ENCODE measurements around the gene L3HYPDH.
A peak's percentile ranks its signal among the peaks of the same experiment; 100 is the strongest.
"Not testable (repeated sequence)": the region's sequence is repeated elsewhere in the genome, so short reads cannot be mapped to it uniquely, and the experiment has no call there.

Gene L3HYPDH

DNA sequence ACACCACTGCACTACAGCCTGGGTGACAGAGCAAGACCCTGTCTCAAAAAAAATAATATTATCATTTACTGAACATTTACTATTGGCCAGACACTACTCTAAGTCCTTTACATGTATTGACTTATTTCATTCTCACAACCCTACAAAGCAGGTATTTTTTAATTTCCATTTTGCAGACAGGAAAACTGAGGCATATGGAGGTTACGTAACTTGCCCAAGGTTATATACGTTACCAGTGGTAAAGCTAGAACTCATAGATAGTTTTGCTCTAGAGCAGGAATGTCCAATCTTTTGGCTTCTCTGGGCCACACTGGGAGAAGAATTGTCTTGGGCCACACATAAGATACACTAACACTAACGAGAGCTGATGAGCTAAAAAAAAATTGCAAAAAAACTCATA, 5.7 kb downstream of the L3HYPDH start:
- no peak for DNase-seq (ENCODE audit: low read depth)

DNA sequence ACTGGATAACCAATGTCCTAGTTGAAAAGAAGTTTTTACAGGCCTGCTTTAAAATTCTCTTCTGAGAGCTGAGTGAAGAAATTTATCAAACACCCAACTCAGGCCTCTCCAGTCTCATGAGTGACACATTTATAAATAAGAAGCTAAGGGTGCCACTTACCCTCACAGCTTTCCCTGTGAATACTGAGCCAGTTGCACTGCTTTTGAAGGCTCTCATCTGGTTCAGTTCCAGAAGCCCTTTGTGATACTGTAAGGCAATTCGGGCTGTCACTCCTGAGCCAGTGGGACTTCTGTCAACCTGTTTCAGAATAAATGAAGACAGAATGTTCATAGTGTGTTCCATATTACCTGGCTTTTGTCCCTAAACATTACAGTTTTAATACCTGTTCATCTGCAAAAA, 8.5 kb downstream of the L3HYPDH start:
- DNase-seq (ENCODE audit: low read depth), result no peak

DNA sequence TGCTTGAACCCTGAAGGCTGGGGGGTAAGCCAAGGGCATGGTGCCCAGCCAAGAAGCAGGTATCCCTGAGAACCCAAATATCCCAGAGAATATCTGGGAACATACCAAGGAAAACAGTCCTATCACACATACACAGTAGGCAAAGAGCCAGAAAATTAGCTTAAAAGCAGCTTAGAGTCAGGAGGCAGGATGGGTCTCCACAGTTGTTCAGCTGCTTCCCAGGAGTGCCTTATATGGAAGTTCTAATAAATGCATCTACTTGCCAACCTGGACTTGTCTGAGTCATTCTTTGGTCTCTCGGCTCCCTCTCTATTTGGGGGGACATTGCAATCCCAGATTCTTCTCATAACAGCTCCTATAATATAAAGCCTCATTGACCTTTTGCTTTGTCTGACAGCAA, 10.0 kb downstream of the L3HYPDH start:
- no peak for DNase-seq (ENCODE audit: low read depth)

DNA sequence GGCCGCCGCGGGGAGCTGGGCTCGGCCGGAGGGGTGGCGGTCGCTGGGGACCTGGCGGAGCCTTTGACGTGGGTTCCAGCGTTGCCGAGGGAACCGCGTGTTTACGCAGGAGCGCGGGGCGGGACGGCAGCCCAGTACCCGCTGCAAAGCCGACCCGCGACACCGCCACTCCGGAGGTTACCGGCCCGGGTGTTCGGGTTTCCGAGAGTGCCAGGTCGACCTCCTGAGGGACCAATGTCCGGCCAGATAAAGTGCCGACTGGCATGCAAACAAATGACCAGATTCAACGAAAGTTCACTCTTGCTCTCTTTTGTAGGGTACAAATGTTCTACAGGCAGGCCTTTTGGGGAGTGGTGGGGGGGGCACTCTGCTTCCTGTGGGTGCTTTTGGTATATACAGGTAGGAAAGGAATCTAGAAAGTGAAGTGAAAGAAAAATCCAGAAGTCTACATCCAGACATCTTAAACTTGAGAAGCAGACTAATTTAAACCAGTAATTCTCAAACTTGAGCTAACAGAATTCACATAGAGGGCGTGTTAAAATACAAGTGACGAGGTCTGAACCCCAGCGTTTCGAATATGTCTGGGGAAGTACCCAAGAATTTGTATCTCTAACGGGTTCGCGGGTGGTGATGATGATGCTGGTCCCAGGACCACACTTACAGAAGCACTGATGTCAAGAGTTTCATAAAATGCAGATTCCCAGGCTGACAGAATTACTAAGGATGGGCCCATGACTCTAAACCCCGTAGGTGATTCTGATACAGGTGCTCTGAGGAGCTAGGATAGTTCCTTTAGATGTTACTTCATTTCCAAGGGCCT, 18.7 kb downstream of the L3HYPDH start, which contains the start of gene GPR135:
TSS of gene GPR135 (minus strand) at position 65 of the 820 bp plus-strand sequence. CDS start 154 bp downstream, outside the sequence.
- DNase-seq (ENCODE audit: low read depth), result no peak

DNA sequence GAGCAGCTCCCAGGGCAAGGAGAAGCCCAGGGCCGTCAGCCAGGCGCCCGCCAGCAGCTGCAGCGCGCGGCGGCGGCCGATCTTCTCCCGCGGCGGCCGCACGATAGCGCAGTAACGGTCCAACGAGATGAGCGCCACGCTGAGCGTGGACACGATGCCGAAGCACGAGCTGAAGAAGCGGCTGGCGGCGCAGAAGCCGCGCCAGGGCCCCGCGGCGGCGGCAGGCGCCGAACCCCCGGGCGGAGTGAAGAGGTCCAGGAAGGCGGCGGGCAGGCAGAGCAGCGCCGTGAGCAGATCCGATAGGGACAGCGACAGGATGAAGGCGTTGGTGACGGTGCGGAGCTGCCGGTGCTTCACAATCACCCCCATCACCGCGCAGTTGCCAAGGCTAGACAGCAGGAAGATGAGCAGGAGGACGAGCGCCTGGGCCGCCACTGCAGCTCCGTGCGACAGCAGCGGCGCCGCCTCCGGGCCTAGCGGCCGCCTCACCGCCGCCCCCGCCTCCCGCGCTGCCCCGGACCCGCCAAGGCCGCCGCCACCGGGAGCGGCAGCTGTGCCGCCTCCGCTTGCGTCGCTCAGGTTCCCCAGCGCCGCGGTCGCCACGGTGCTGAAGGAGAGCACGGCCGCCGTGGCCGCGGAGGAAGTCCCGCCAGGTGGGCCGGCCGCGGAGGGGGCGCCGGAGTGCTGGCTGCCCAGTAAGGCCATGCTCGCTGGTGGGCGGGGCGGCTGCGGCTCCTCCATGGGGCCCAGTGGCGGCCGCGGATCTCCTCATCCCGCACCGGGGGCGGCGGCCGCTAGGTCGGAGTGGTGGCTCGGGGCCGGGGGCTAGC, 19.5 kb downstream of the L3HYPDH start:
- peak; percentile 45 for DNase-seq (ENCODE audit: low read depth)

DNA sequence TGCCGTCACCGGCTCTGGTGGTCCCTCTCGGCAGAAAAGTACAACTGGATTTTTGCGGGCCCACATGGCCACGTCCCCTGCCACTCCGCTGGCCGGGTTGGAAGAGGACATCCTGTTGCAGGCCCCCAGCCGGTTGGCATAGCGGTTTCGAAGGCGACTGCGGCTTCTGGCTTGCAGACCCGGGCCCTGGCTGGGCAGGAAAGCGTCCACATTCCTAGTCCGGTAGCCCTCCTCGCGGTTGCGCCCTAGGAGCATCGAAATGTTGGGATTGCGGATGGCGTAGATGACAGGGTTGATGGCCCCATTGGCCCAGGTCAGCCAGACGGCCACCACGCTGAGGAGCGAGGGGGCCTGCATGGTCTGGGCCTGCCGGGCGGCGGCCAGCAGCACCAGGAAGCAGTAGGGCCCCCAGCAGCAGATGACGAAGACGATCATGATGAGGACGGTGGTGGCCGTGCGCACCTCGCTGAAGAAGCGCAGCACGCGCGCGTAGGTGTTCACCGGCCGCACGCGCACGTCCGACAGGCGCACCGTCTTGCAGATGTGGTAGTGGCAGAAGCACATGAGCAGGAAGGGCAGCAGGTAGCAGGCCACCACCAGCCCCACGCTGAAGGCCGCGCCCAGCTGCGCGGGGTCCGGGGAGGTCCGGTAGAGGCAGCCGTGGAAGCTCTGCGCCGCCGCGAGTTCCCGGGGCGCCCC, 20.3 kb downstream of the L3HYPDH start:
- peak; percentile 13 for DNase-seq (ENCODE audit: low read depth)

DNA sequence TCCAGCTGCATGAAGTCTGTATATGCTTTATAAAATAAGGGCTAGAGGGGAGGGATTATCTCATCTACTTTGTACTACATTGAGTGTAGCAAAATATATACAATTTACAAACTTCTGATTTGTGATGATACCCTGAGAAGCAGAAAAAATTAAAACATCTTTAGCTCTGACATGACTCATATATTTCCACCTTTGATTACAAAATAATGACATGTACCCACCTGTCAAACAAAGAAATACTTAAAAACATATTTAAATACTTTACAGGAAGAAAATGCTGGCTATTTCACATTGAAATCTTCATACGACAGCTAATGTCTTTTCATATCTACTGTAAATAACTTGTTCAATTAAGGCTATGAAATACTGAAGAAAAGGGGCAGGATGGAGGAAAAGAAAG, 22.3 kb downstream of the L3HYPDH start:
- DNase-seq (ENCODE audit: low read depth), result no peak

DNA sequence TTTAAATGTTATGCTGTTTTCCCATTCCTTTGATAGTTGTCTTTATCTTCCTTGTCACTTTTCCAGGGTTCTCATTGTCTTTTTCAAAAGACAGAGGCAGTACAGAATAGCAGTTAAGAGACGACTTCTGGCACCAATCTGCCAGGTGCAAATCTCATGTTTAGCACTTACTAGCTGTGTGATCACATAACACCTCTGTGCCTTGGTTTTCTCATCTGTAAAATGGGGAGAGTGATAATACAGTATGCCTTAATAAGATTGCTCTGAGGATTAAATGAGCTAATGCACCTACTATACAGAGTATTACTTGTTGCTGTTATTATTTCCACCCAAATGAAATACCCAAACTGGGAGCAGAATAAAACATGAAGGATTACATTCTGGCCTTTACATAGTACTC, 23.8 kb downstream of the L3HYPDH start:
- no peak for DNase-seq (ENCODE audit: low read depth)

DNA sequence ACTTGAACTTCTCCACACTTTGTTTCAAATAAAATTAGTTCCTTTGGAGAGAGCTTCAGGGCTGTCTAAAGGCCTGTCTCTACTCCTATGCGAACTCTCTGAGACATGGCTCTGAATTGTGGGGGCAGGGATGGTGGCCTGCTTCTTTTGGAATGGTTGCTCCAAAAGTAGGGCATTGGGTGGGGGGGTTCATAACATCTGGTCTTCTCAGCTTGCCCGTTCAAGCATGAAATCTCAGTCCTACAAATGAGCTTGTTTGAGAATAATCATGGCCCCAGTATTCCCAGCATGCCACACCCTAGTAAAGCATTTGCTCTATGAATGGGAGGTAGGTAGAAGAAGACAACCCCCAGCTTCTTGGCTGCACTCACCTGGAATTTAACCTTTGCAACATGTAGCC, 25.7 kb downstream of the L3HYPDH start:
- no peak for DNase-seq (ENCODE audit: low read depth)

DNA sequence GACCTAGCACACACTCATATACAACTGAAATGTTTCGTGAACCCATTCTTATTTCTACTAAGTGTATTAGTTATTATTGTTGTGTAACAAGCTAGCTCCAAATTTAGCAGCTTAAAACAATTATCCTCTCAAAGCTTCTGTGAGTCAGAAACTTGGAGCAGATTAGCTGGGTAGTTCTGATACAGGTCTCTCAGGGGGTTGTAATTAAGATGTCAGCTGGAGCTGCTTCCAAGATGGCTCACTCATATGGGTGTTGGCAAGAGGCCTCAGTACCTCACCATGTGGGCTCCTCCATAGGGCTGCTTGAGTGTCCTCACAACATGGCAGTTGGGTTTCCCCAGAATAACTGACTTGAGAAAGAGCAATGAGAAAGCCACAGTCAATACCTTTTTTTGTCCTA, 28.8 kb downstream of the L3HYPDH start:
- DNase-seq (ENCODE audit: low read depth), result no peak

DNA sequence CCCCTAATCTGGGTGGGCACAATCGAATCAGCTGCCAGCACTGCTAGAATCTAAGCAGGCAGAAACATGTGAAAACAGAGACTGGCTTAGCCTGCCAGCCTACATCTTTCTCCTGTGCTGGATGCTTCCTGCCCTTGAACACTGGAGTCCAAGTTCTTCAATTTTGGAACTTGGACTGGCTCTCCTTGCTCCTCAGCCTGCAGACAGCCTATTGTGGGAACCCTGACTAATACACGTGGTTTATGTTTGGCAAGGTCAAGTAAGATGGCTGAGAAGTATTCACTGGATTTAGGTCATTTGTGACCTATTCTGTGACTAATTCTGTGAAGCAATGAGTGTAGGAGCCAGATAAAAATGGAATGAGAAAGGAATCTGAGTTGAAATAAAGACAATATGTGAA, 30.1 kb downstream of the L3HYPDH start:
- no peak for DNase-seq (ENCODE audit: low read depth)

DNA sequence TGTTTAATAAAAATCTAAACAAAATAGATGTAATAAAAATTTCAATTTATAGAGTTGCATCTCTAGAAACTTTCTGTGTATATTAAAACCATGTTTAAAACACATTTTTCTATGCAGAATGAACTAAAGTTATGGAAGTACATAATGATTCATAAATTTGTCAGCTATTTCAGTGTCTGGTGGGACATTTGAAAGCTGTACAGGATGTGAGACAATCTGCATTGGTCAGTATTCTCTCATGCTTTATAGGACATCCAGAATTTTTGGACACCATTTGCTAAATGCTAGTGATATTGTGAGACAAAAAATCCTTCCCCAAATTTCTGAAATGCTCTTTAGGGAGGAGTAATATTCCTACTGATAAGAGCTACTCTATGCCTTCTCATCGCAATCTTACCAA, 32.4 kb downstream of the L3HYPDH start:
- DNase-seq (ENCODE audit: low read depth), result no peak

DNA sequence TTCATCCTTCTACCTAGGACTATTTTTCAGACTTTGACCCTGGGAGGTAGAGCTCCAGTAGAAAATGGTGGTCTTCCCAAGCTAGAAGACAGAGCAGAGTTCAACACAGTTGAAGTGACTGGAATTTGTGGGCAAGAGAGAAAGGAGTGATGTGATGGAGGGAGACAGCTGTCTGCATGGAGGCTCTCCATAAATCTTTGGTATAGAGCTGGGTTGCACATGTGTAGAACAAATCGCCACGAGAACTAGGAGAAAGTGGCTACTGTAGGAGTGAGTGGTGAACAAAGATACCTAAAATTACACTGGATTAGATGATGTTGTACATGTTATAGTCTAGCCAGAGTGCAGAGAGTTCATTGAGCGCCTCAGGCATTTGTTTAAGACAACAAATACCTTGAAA, 33.5 kb downstream of the L3HYPDH start:
- no peak for DNase-seq (ENCODE audit: low read depth)

DNA sequence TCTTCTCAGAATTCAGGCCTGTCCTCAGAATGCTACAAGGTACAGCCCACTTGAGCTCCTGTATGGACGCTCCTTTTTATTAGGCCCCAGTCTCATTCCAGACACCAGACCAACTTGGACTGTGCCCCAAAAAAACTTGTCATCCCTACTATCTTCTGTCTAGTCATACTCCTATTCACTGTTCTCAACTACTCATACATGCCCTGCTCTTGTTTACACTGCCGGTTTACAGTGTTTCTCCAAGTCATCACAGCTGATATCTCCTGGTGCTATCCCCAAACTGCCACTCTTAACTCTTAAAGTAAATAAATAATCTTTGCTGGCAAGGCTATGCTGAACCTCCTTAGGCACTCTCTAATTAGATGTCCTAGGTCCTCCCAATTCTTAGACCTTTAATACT, 35.5 kb downstream of the L3HYPDH start:
- not testable (repeated sequence) for DNase-seq (ENCODE audit: low read depth)

DNA sequence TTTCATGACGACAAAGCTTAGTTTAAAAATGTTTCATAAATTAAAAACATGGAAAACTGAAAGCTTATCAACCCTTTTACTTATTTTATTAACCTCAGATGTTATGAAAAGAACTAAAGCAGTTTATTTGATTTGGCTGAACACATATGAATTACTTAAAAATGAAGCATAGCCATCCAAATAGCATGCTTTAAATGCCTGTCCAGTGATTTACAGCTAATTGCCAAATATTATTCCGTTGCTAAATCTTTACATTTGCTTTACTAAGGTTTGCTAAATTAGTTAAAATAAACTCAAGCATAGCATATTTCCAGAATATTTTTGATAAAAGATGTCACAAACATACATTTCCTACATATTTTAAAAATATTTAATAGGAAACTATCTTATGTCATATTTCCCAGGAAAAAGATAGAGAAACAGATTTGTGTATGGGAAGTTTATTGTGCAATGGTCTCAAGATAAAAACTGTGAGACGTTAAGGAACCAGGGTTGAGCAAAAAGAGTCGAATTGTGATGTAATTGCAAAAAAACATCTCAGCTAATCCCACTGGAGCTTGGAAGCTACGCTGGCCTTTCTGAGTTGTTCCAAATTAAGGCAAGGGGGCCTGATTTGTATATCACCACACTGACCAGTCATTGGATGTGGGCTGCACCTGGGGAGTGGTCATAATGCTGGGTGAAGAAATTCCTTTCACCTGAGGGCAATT, 44.8 kb downstream of the L3HYPDH start:
- DNase-seq (ENCODE audit: low read depth), result no peak

DNA sequence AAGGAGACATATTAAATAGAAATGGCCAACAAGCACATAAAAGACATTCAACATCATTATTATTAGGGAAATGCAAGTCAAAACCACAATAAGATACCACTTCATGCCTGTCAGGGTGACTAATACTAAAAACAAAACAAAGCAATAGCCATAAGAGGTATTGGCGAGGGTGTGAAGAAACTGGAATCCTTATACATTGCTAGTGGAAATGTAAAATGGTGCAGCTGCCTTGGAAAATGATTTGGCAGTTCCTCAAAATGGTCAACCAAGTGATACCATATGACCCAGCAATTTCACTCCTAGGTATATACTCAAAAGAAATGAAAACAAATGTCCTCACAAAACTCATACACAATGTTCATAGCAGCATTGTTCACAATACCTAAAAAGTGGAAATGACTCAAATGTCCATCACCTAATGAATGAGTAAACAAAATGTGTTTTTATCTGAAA, 46.0 kb downstream of the L3HYPDH start:
- DNase-seq (ENCODE audit: low read depth), result no peak

DNA sequence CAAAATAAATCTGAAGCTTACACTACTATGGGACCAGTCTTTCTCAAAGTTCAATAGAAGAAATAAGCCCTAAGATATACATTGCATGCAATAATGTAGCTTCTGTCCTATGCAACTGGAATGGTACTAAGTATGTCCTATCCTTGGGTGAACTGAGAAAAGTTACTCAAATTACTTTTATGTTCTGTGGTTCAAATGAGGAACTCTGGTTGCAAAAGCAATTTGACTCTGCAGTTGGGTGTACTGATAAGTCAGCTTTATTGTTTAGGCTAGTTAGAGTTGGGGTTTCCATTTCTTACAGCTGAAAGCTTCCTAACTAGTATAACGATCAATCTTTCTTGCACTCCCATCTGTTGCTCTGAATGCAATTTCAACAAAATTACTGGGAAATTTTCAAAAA, 48.2 kb downstream of the L3HYPDH start:
- no peak for DNase-seq (ENCODE audit: low read depth)

DNA sequence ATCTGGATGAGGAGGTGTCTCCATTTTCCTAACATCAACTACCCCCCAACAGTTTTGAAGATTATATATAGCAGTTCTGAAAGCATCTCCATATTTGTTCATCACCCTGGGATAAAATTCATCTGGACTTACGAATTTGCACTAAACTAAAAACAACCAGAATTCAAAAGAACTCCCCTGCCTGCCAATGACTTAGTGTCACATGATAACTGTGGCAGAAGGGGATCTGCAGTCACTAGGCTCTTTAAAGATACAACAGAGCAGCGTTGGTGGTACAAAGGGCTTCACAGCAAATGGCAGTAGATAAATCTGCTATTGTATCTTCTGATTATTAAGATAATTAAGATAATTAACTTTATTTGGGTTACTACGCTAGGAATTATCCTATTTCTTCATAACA, 49.1 kb downstream of the L3HYPDH start:
- no peak for DNase-seq (ENCODE audit: low read depth)

DNA sequence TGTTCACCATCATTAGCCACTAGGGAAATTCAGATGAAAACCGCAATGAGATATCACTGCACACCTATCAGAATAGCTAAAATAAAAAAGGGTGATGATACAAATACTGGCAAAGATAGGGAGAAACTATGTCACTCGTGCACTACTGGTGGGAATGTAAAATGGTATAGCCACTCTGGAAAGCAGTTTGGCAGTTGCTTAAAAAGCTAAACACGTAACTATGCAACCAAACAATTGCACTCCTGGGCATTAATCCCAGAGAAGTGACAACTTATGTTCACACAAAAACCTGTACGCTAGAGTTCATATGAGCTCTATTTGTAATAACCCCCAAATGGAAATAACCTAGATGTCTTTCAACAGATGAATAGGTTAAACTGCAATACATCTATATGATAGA, 54.4 kb downstream of the L3HYPDH start:
- DNase-seq (ENCODE audit: low read depth), result no peak

DNA sequence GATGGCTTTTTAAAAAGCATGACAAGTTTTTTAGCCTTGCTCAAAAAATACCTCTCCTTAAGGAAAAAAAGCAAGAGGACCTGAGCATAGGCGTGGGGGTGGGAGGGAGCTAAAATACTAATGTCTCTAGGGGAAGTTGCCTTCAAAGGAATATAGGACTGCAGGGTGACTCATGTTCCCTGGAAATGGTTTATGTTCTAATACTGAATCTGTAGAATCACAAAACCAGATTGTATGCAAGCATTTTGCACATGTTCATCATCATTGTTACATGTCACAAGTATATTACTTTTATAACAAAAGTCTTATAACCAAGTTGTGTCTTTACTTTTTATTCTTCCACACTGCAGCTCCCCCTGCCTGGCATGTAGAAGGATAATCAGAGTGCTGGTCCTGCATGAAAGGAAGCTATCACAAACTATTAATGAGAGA, 55.6 kb downstream of the L3HYPDH start:
- no peak for DNase-seq (ENCODE audit: low read depth)

DNA sequence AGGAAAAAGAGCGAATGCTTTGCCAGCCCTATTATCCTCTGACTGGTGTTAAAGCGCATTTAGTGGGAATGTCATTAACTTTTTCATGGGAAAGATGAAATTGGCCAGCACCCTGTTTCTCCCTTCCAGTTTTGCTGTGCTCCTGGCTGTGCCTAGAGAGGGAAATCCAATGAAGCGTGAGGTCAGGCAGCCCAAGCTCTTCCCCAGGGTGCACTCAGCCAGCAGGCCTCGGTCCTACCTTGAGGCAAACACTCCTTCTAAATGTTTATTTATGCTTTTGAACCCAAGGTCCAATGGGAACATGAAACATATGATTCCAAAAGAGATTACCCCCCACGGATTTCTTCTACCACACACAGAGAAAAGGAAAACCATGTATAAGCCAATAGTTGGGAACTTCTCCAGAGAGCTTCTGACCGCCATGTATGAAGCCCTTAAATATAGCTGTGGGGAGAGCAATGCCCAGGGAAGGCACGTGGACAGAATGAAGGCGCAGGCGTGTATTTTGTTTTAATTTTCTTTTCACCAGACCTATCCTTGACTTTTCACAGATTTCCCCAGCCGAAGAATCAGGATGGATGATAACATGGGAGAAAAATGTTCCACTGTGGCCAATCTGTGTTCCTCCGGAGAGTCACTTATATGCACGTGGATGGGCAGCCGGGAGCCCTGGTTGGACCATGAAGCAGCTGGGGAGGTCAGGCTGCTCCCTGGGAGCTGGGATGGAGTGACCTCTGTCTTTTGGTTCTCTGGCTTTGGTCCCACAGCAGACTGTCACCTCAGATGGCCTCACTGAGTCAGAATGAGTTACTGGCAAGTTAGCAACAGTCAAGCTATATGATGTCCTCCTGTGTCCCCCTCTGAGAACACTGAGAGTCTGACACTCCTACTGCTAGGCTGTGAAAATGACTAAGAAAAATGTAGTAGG, 56.3 kb downstream of the L3HYPDH start:
- DNase-seq (ENCODE audit: low read depth), result no peak

Measured in activated T-helper 9 cell treated with anti-CD3 and anti-CD28 coated beads, Interleukin-2, amount 50 U/mL, for 16 hours (primary cell).